CD4-positive, alpha-beta T cell (primary cell): Measurements from ENCODE around the gene EPS8L2. TPM values are rescaled to one million over a fixed set of nuclear protein-coding genes. Genes with fewer than 3 reads are reported as not detected.

Experiments
- ATAC-seq: fragments of 200-7000 bp; cut with Tn5 transposase; one replicate; pipeline ENCODE4 v1.10.0; 2022; ENCODE audit warnings: mild to moderate bottlenecking; ENCODE audit not compliant: poor library complexity
- CTCF ChIA-PET: fragments of 350-600 bp; sonication (Branson Sonifier 250); formaldehyde crosslinking; loops from one replicate; lab custom pipeline; 2021; ENCODE audit warnings: antibody characterized with exemption, inconsistent platforms; lab: Charles Lee
- POLR2A ChIA-PET: fragments of 350-600 bp; sonication (Branson Sonifier 250); formaldehyde crosslinking; loops from one replicate; lab custom pipeline; 2021; ENCODE audit warnings: antibody characterized with exemption, inconsistent platforms; lab: Charles Lee
- DNase-seq, 14 experiments: peaks; one replicate each; pipeline ENCODE4 v3.0.0-alpha.2; 2013 to 2020; ENCODE audit warnings: mixed read lengths in 2 of 14
- H3K27ac ChIP-seq, 2 donors: one replicate each; pipeline versions ENCODE4 v1.5.1 to v1.7.0; 2013; ENCODE audit warnings: low read length in 2 of 2, low read depth in 1 of 2, mild to moderate bottlenecking in 1 of 2
- H3K27me3 ChIP-seq, 2 experiments: 1 replicate in 1 of 2; 2 replicates in 1 of 2; pipeline versions ENCODE4 v1.6.1 to v1.7.0; 2013; ENCODE audit warnings: low read length in 2 of 2, control low read depth in 1 of 2, mild to moderate bottlenecking in 1 of 2, moderate library complexity in 1 of 2; ENCODE audit not compliant: insufficient read depth in 2 of 2, control insufficient read depth in 1 of 2
- H3K36me3 ChIP-seq: one replicate; pipeline ENCODE4 v1.6.1; 2013; ENCODE audit warnings: low read length, control low read depth; ENCODE audit not compliant: insufficient read depth
- H3K4me1 ChIP-seq: one replicate; pipeline ENCODE4 v1.6.1; 2013; ENCODE audit warnings: low read length, control low read depth; ENCODE audit not compliant: insufficient read depth
- H3K4me3 ChIP-seq: one replicate; pipeline ENCODE4 v1.5.1; 2013; ENCODE audit warnings: mild to moderate bottlenecking, low read length, moderate library complexity
- H3K9me3 ChIP-seq, 2 experiments: 1 replicate in 1 of 2; 2 replicates in 1 of 2; pipeline versions ENCODE4 v1.6.1 to v1.7.0; 2013; ENCODE audit warnings: low read length in 2 of 2, mild to moderate bottlenecking in 2 of 2, control low read depth in 1 of 2, moderate library complexity in 1 of 2; ENCODE audit not compliant: control insufficient read depth in 1 of 2, insufficient read depth in 1 of 2
- H3K27ac Mint-ChIP-seq: one replicate; pipeline ENCODE4 v1.8.0; 2020; ENCODE audit warnings: mixed read lengths
- H3K27me3 Mint-ChIP-seq: one replicate; pipeline ENCODE4 v1.8.0; 2021; ENCODE audit warnings: mixed read lengths
- H3K36me3 Mint-ChIP-seq: one replicate; pipeline ENCODE4 v1.8.0; 2021; ENCODE audit warnings: low read depth, mixed read lengths
- H3K4me1 Mint-ChIP-seq: one replicate; pipeline ENCODE4 v1.8.0; 2021; ENCODE audit warnings: low read depth, mixed read lengths
- H3K4me3 Mint-ChIP-seq: one replicate; pipeline ENCODE4 v1.8.0; 2020; ENCODE audit warnings: mild to moderate bottlenecking, mixed read lengths
- H3K9me3 Mint-ChIP-seq: one replicate; pipeline ENCODE4 v1.8.0; 2020; ENCODE audit warnings: mixed read lengths
- CTCF ChIP-seq: fragments of 200-600 bp; IDR thresholded peaks from one replicate; pipeline ENCODE4 v1.8.0; 2022; ENCODE audit warnings: antibody characterized with exemption, mild to moderate bottlenecking
- intact Hi-C, 2 experiments: fragments of 100-400 bp; cut with DNase I in 1 of 2; cut with micrococcal nuclease in 1 of 2; formaldehyde crosslinking; loops; one replicate each; pipeline versions ENCODE4 v1.15.1 to v1.9.0; 2023 to 2025; cut with DNase I, micrococcal nuclease
- total RNA-seq, 174 experiments: library from RNA in 2 of 174; stranded (reverse) in 2 of 174; gene quantifications; one replicate each; pipeline ENCODE4 v1.2.3 and lab custom pipeline; 2021 to 2026

Gene EPS8L2
- total RNA-seq, 2 experiments from 2014 or later = 3.5 to 4.0 TPM

GRCh38 chr11:707817-708420, 1.9 kb downstream of the EPS8L2 start:
- ATAC-seq = no peak
- H3K36me3 ChIP-seq = peaks cover under 1% of the 10 kb centered on the region
- no peaks in the 10 kb centered on the region for H3K9me3 Mint-ChIP-seq
- peaks cover 0 to 14% of the 10 kb centered on the region in 2 experiments for H3K9me3 ChIP-seq
- peaks cover 29% of the 10 kb centered on the region for H3K4me1 ChIP-seq
- H3K27ac Mint-ChIP-seq = no peak overlapping the region
- H3K4me3 ChIP-seq = no peak overlapping the region
- H3K36me3 Mint-ChIP-seq = no peaks in the 10 kb centered on the region
- ChIA-PET CTCF (no interaction called here), POLR2A (interaction anchor here (1.5 kb wide), 1 partner anchor 12 kb away, joined by 12 read pairs; the partner anchor contains the start of genes DEAF1 and TMEM80)
- intact Hi-C loops = no loop called here
- peaks cover 6% of the 10 kb centered on the region for H3K4me1 Mint-ChIP-seq
- H3K4me3 Mint-ChIP-seq = no peak overlapping the region
- H3K27me3 ChIP-seq = peaks cover 20 to 28% of the 10 kb centered on the region in 2 experiments
- TF ChIP-seq CTCF = no peak
- peak in 1 of 14 experiments; percentile 14 for DNase-seq
- no peak overlapping the region for H3K27ac ChIP-seq
- peaks cover 20% of the 10 kb centered on the region for H3K27me3 Mint-ChIP-seq

GRCh38 chr11:708511-708910, 2.5 kb downstream of the EPS8L2 start:
- Mint-ChIP-seq H3K27ac (no peak overlapping the region), H3K9me3 (no peaks in the 10 kb centered on the region), H3K4me3 (no peak overlapping the region), H3K27me3 (peaks cover 20% of the 10 kb centered on the region), H3K4me1 (peaks cover 5% of the 10 kb centered on the region), H3K36me3 (no peaks in the 10 kb centered on the region)
- intact Hi-C loops = no loop called here
- ATAC-seq (no peak), DNase-seq (peak in 1 of 14 experiments; percentile 11)
- H3K4me1 ChIP-seq = peaks cover 26% of the 10 kb centered on the region
- H3K27ac ChIP-seq = no peak overlapping the region
- POLR2A ChIA-PET = no interaction called here
- no peaks in the 10 kb centered on the region for H3K36me3 ChIP-seq
- CTCF ChIA-PET = no interaction called here
- H3K9me3 ChIP-seq = peaks cover 0 to 14% of the 10 kb centered on the region in 2 experiments
- peaks cover 20 to 28% of the 10 kb centered on the region in 2 experiments for H3K27me3 ChIP-seq
- no peak for TF ChIP-seq CTCF
- H3K4me3 ChIP-seq = no peak overlapping the region

GRCh38 chr11:709109-709997, 3.3 kb downstream of the EPS8L2 start:
- Mint-ChIP-seq H3K4me1 (no peaks in the 10 kb centered on the region), H3K9me3 (no peaks in the 10 kb centered on the region), H3K27me3 (peaks cover 20% of the 10 kb centered on the region), H3K27ac (no peak overlapping the region), H3K4me3 (no peak overlapping the region), H3K36me3 (no peaks in the 10 kb centered on the region)
- no peaks in the 10 kb centered on the region for H3K36me3 ChIP-seq
- no peak for ATAC-seq
- H3K27me3 ChIP-seq = peaks cover 20 to 28% of the 10 kb centered on the region in 2 experiments
- ChIA-PET POLR2A (no interaction called here), CTCF (no interaction called here)
- H3K27ac ChIP-seq = no peak overlapping the region
- H3K4me1 ChIP-seq = peaks cover 26% of the 10 kb centered on the region
- H3K4me3 ChIP-seq = no peak overlapping the region
- TF ChIP-seq CTCF = no peak
- DNase-seq = peak in 1 of 14 experiments; percentile 16
- intact Hi-C loops = no loop called here
- peaks cover 0 to 14% of the 10 kb centered on the region in 2 experiments for H3K9me3 ChIP-seq
